Measurements from ENCODE around the gene PSTPIP1.

PSTPIP1 gene

GRCh38 chr15:76991741-76992645 lies 2.9 kb upstream of the PSTPIP1 start:
- H3K4me3 ChIP-seq (replicated peaks; ENCODE audit: low read depth, low read length), result no peak overlapping the region
- no peaks in the 10 kb centered on the region for H3K36me3 ChIP-seq (ENCODE audit: control insufficient read depth, insufficient read depth, low read length)
- TF ChIP-seq CTCF (IDR thresholded peaks at IDR 0.05; ENCODE audit: insufficient read depth, low read length, poor library complexity, severe bottlenecking), result no peak
- H3K27me3 ChIP-seq (replicated peaks; ENCODE audit: control insufficient read depth, insufficient read depth, low read length), result no peaks in the 10 kb centered on the region
- DNase-seq (ENCODE audit: extremely low read depth, insufficient read length), result no peak

GRCh38 chr15:76993114-76993725 lies 1.7 kb upstream of the PSTPIP1 start:
- no peak overlapping the region for H3K4me3 ChIP-seq (replicated peaks; ENCODE audit: low read depth, low read length)
- no peaks in the 10 kb centered on the region for H3K27me3 ChIP-seq (replicated peaks; ENCODE audit: control insufficient read depth, insufficient read depth, low read length)
- DNase-seq (ENCODE audit: extremely low read depth, insufficient read length), result no peak
- no peaks in the 10 kb centered on the region for H3K36me3 ChIP-seq (ENCODE audit: control insufficient read depth, insufficient read depth, low read length)
- no peak for TF ChIP-seq CTCF (IDR thresholded peaks at IDR 0.05; ENCODE audit: insufficient read depth, low read length, poor library complexity, severe bottlenecking)

- Histone ChIP-seq H3K36me3 (ENCODE audit: control insufficient read depth, insufficient read depth, low read length) (no peaks in the 10 kb centered on the region), H3K4me3 (replicated peaks; ENCODE audit: low read depth, low read length) (no peak overlapping the region), H3K27me3 (replicated peaks; ENCODE audit: control insufficient read depth, insufficient read depth, low read length) (no peaks in the 10 kb centered on the region)
- TF ChIP-seq CTCF (IDR thresholded peaks at IDR 0.05; ENCODE audit: insufficient read depth, low read length, poor library complexity, severe bottlenecking), result no peak
- no peak for DNase-seq (ENCODE audit: extremely low read depth, insufficient read length)
These were observed 925 bp upstream of the PSTPIP1 start for GRCh38 chr15:76994001-76994400.

GRCh38 chr15:76994496-76994895 lies 430 bp upstream of the PSTPIP1 start:
- H3K4me3 ChIP-seq (replicated peaks; ENCODE audit: low read depth, low read length), result no peak overlapping the region
- H3K36me3 ChIP-seq (ENCODE audit: control insufficient read depth, insufficient read depth, low read length), result no peaks in the 10 kb centered on the region
- no peaks in the 10 kb centered on the region for H3K27me3 ChIP-seq (replicated peaks; ENCODE audit: control insufficient read depth, insufficient read depth, low read length)
- no peak for TF ChIP-seq CTCF (IDR thresholded peaks at IDR 0.05; ENCODE audit: insufficient read depth, low read length, poor library complexity, severe bottlenecking)
- DNase-seq (ENCODE audit: extremely low read depth, insufficient read length), result no peak

GRCh38 chr15:76996076-76996525 lies 1.2 kb downstream of the PSTPIP1 start:
- H3K4me3 ChIP-seq (replicated peaks; ENCODE audit: low read depth, low read length), result peak overlapping the region; percentile 65
- H3K36me3 ChIP-seq (ENCODE audit: control insufficient read depth, insufficient read depth, low read length), result no peaks in the 10 kb centered on the region
- no peak for DNase-seq (ENCODE audit: extremely low read depth, insufficient read length)
- no peaks in the 10 kb centered on the region for H3K27me3 ChIP-seq (replicated peaks; ENCODE audit: control insufficient read depth, insufficient read depth, low read length)
- no peak for TF ChIP-seq CTCF (IDR thresholded peaks at IDR 0.05; ENCODE audit: insufficient read depth, low read length, poor library complexity, severe bottlenecking)

Measured in GM06990 (cell line).